ELF-1 (cell line): ENCODE results near the gene LILRB3.
"Not testable (repeated sequence)": the region's sequence is repeated elsewhere in the genome, so short reads cannot be mapped to it uniquely, and the experiment has no call there.

Experiments used
- DNase-seq: peaks from one replicate; pipeline ENCODE4 v3.0.0-alpha.2; 2016; ENCODE audit warnings: low read depth, low spot score

The LILRB3 gene

DNA sequence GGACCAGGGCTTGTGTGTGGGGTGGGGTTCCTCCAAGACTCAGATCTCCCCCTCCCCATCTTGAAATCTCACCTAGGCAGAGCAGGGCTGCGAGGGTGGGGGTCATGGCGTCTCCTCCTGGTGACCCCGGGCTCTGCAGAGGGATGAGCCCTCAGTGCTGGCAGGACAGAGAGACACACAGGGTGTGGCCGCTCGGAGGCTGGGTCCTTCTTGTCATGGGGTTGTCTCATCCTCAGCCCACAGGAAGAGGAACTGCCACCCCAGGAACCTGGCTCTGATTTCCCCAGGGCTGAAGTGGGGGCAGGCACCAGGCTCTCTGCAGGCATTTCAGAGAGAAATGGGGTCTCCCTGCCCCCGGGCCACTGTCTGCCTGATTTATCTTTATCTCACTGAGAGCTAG, 19.8 kb upstream of the LILRB3 start, which contains the start of gene LILRA6:
TSS of gene LILRA6 (minus strand) at position 145 of the 400 bp plus-strand sequence.
- not testable (repeated sequence) for DNase-seq

- not testable (repeated sequence) for DNase-seq
Observed at GRCh38 chr19:54242234-54242633, 19.4 kb upstream of the LILRB3 start.

- not testable (repeated sequence) for DNase-seq
Observed at GRCh38 chr19:54240372-54241336, 17.8 kb upstream of the LILRB3 start.

GRCh38 chr19:54239491-54240371, 16.9 kb upstream of the LILRB3 start:
- not testable (repeated sequence) for DNase-seq

- no peak for DNase-seq
Observed at GRCh38 chr19:54233941-54234340, 11.1 kb upstream of the LILRB3 start.

DNA sequence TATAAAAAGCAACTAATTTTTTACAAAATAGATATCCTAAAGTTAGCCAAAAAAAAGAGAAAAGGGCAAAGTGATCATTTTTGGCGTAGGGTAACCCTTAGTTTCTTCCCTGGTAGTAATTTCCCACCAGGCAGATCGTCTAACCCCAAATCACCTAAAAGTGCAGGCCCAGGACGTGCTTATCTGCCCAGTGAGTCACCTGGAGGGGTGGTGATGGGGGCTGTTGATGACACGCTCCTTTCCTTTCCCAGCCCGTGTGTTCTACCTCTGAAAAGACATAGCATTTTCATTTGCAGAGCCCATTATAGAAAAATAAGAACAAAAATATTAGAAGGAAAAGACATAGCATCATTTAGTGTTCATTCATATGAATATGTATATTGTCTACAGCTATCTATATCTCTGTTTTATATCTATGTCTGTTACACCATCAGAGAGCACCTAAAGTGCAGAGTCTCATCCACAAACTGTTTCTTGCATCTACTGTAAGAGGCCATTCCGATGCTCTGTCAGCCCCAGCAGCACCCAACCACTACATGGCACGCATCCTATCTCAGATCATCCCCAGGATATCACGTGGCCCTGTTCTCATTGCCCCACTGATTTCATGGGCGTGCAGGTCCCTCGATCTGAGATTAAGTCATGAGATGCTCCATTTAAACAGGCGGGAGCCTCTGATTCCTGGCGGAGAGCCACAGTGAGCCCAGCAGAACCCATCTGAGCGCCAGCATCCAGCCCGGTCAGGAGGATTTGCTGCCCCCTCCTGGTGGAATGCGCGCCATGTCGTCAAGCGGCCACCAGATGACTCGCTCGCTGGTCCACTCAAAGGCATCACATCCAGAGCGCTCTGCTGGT, 8.5 kb upstream of the LILRB3 start:
- peak; percentile 94 for DNase-seq

- DNase-seq, result no peak
Observed at GRCh38 chr19:54230031-54230430, 7.2 kb upstream of the LILRB3 start.

DNA sequence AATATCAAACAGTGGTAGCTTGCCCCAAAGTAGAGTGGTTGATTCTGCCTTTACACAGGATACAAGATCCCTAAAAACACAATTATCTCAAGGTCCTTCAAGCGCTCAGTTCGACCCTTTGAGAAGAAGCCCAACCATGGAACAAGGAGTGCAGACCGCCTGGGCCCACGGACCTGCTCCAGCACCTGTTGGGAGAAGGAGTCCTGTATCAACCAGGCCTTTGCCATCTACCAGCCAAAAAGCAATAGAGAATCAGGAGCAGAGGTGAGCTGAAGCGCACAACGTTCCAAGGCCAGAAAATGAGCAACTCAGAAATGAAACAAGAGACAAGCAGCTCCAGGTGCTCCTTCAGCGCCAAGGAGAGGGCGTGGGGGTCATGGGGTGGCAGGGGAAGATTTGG, 6.3 kb upstream of the LILRB3 start:
- DNase-seq, result no peak

DNA sequence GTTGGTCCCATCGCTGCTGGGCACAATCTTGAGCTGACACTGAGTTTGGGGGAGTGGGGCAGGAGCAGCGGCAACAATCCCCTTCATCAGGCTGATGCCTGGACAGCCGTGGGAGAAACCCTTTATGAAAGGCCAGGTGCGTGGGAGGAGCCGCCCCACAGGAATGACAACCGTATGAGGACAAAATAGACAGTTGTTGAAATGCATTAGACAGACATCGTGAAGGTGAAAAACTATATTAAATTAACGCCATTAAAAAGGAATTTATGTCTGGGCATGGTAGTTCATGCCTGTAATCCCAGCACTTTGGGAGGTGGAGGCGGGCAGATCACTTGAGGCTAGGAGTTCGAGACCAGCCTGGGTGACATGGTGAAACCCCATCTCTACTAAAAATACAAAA, 1.8 kb upstream of the LILRB3 start:
- DNase-seq, result not testable (repeated sequence)

GRCh38 chr19:54223937-54224281, 1.1 kb upstream of the LILRB3 start:
- not testable (repeated sequence) for DNase-seq

DNA sequence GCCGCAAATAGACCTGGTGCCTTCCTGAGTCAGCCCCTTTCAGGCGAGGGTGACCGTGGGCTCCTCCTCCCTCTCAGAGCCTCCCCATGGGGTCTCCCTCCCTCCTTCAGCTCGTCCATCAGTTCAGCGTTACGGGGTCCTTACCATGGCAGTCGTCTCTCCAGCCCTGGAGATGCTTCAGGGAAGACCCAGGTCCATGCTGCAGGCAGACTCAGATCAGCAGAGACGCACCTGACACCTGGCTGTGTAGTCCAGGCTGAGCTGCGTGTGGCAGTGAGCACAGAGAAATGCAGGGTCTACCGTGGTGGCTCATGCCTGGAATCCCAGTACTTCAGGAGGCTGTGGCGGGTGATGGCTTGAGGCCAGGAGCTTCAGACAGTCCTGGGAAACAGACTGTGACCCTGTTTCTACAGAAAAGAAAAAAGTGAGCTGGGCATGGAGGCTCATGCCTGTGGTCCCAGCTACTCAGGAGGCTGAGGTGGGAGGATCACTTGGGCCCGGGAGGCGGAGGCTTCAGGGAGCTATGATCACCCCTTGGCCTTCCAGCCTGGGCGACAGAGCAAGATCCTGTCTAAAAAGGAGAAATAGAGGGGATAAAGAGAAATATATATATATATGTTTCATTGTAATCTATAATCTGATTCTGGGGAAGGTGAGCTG, 600 bp upstream of the LILRB3 start:
- not testable (repeated sequence) for DNase-seq

DNA sequence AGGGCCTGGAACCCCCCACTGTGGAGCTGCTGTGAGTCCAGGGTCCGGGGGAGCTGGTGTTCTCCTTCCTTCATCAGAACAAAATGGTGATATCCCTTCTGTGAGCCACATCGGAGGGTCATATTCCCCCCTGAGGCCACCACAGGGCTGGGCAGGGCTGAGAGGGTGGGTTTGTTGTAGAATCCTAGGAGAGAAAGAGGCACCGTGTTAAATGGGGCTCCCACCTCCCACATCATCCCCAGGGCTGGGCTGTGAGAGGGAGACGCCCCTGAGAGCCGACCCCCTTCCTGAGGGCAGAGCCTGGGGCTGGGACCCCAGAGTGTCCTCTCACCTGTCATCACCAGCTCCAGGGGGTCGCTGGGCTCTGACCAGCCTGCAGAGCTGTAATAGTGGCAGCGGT, 860 bp downstream of the LILRB3 start:
- DNase-seq, result not testable (repeated sequence)

GRCh38 chr19:54219702-54220101, 3.1 kb downstream of the LILRB3 start:
- not testable (repeated sequence) for DNase-seq

GRCh38 chr19:54218960-54219661, 3.7 kb downstream of the LILRB3 start:
- DNase-seq, result no peak

DNA sequence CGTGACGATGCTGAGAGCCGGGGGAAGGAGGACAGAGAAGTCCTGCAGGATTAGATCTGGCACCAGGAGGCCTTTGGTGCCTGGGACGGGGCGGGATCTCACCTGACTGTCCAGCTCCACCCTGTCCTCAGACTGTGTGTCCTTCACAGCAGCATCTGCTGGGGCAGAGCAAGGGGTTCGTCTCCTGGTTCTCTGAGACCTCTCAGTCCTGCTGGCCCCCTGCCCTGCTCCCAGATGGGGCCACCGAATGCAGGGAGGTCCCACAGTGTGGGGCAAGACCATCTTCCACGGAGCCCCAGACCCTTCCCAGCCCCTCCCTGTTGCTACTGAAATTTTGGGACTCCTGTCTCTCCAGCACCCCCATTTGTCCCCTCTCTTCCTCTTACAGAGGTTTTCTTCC, 4.5 kb downstream of the LILRB3 start:
- DNase-seq, result no peak

- DNase-seq, result peak; percentile 82
Observed at GRCh38 chr19:54217517-54218247, 5.1 kb downstream of the LILRB3 start.

- DNase-seq, result no peak
Observed at GRCh38 chr19:54216869-54217268, 5.9 kb downstream of the LILRB3 start.

DNA sequence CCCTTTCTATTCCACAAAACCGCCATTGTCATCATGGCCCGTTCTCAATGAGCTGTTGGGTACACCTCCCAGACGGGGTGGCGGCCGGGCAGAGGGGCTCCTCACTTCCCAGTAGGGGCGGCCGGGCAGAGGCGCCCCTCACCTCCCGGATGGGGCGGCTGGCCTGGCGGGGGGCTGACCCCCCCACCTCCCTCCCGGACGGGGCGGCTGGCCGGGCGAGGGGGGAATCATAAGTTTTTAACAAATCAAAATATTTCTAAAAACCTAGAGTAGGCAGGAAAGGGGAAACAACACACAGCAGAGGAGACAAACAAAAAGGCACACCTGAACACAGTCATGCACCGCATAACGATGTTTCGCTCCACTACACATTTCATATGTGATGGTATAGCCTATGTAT, 8.1 kb downstream of the LILRB3 start:
- DNase-seq, result not testable (repeated sequence)

DNA sequence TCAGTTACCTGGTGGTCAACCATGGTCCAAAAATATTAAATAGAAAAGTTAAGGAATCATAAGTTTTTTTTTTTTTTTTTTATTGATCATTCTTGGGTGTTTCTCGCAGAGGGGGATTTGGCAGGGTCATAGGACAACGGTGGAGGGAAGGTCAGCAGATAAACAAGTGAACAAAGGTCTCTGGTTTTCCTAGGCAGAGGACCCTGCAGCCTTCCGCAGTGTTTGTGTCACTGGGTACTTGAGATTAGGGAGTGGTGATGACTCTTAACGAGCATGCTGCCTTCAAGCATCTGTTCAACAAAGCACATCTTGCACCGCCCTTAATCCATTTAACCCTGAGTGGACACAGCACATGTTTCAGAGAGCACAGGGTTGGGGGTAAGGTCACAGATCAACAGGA, 8.6 kb downstream of the LILRB3 start:
- not testable (repeated sequence) for DNase-seq
